K562 (cell line): Measurements from ENCODE around the gene RNF151. TPM values are rescaled to one million over a fixed set of nuclear protein-coding genes. Genes with fewer than 3 reads are reported as not detected.

ENCODE experiments used
- BACH1 ChIP-seq: fragments of 200-800 bp; sonication (Bioruptor generic); IDR thresholded peaks from 2 replicates; pipeline ENCODE4 v1.6.1; 2016; ENCODE audit warnings: missing genetic modification characterization, missing compliant biosample characterization
- FIP1L1 ChIP-seq: fragments of 200-400 bp; formaldehyde crosslinking; IDR thresholded peaks from 2 replicates; pipeline ENCODE4 v1.6.1; 2018; ENCODE audit warnings: mild to moderate bottlenecking, low read depth, low read length; ENCODE audit not compliant: poor library complexity, severe bottlenecking
- PRPF4 ChIP-seq: fragments of 200-400 bp; formaldehyde crosslinking; IDR thresholded peaks from one replicate; pipeline ENCODE4 v1.6.1; 2017; ENCODE audit warnings: low read length, low read depth, mild to moderate bottlenecking; ENCODE audit not compliant: insufficient read depth, poor library complexity, severe bottlenecking
- PURB ChIP-seq: sonication (generic); formaldehyde crosslinking; IDR thresholded peaks from 2 replicates; pipeline ENCODE4 v1.9.0; 2021; ENCODE audit warnings: low read depth, mild to moderate bottlenecking, missing genetic modification reagents
- RBM15 ChIP-seq: fragments of 200-400 bp; formaldehyde crosslinking; IDR thresholded peaks from 2 replicates; pipeline ENCODE4 v1.6.1; 2018; ENCODE audit warnings: mild to moderate bottlenecking, low read length, moderate library complexity; ENCODE audit not compliant: insufficient read depth
- RBM22 ChIP-seq: fragments of 200-400 bp; formaldehyde crosslinking; IDR thresholded peaks from 2 replicates; pipeline ENCODE4 v1.6.1; 2018; ENCODE audit warnings: low read length, low read depth; ENCODE audit not compliant: poor library complexity, severe bottlenecking
- SIX5 ChIP-seq, 2 experiments: IDR thresholded peaks; 2 replicates each; pipeline ENCODE4 v1.6.1; 2011; ENCODE audit warnings: low read length in 2 of 2, borderline replicate concordance in 1 of 2, low read depth in 1 of 2, mild to moderate bottlenecking in 1 of 2, moderate library complexity in 1 of 2; ENCODE audit not compliant: insufficient read depth in 1 of 2
- SREBF2 ChIP-seq: sonication (generic); formaldehyde crosslinking; IDR thresholded peaks from 2 replicates; pipeline ENCODE4 v1.4.0; 2020; ENCODE audit warnings: mild to moderate bottlenecking, missing genetic modification reagents
- TFAM ChIP-seq: fragments of 250-450 bp; sonication (Bioruptor Pico); conservative IDR thresholded peaks from 2 replicates; pipeline ENCODE4 v1.5.0; 2021; ENCODE audit warnings: mild to moderate bottlenecking, moderate library complexity
- ZC3H8 ChIP-seq: fragments of 450-650 bp; IDR thresholded peaks from 2 replicates; pipeline ENCODE4 v1.6.1; 2017
- ZNF79 ChIP-seq: fragments of 250-450 bp; sonication (Bioruptor Pico); IDR thresholded peaks from 2 replicates; pipeline ENCODE4 v1.4.0; 2020; ENCODE audit warnings: low read depth, mild to moderate bottlenecking, moderate library complexity
- polyA plus RNA-seq, 8 experiments: library from polyadenylated mRNA; depleted of rRNA in 4 of 8; stranded (reverse) in 5 of 8; unstranded in 3 of 8; fragments of >200 nt; fragmentation: Nextera tagmentation in 2 of 8; fragmentation: Illumina TruSeq in 1 of 8; extraction: Ambion mirVana in 2 of 8; extraction: Trizol in 1 of 8; gene quantifications; 2 replicates each; pipeline versions ENCODE4 v1.2.1 to v1.2.3, GENCODE V29; 2011 to 2014; ENCODE audit warnings: inconsistent platforms in 1 of 8, missing spikeins in 1 of 8
- total RNA-seq, 7 experiments: library from RNA; depleted of rRNA in 6 of 7; stranded (reverse); fragments of >200 nt in 6 of 7; fragmentation: Illumina TruSeq in 2 of 7; extraction: Trizol in 2 of 7; gene quantifications; 2 replicates each; pipeline versions ENCODE4 v1.2.1 to v1.2.3, GENCODE V29; 2011 to 2021; ENCODE audit warnings: low replicate concordance in 1 of 7
- TF ChIP-seq, protein P1 (sequence below), 3 experiments: fragments of 200-800 bp in 1 of 3; fragments of 250-450 bp in 1 of 3; fragments of 450-650 bp in 1 of 3; sonication (Bioruptor Pico) in 1 of 3; sonication (Bioruptor generic) in 1 of 3; formaldehyde crosslinking in 1 of 3; IDR thresholded peaks; 2 replicates each; pipeline versions ENCODE4 v1.6.1 to v1.8.0; 2016 to 2022; ENCODE audit warnings: mild to moderate bottlenecking in 2 of 3, missing genetic modification characterization in 2 of 3, missing compliant biosample characterization in 1 of 3, moderate library complexity in 1 of 3
- TF ChIP-seq, protein P2 (sequence below): fragments of 250-450 bp; sonication (Bioruptor Pico); IDR thresholded peaks from 2 replicates; pipeline ENCODE4 v1.5.0; 2020; ENCODE audit warnings: mild to moderate bottlenecking, borderline replicate concordance
- TF ChIP-seq, protein P3 (sequence below): IDR thresholded peaks from 3 replicates; pipeline ENCODE4 v1.6.1; 2011; ENCODE audit warnings: borderline replicate concordance, mild to moderate bottlenecking, moderate library complexity; ENCODE audit not compliant: insufficient read length; ENCODE audit errors: extremely low read depth
- TF ChIP-seq, protein P4 (sequence below): fragments of 450-650 bp; IDR thresholded peaks from 2 replicates; pipeline ENCODE4 v1.6.1; 2016

Gene RNF151
- total and polyA plus RNA-seq, 9 of the 15 experiments (the other 6 are each of a cell fraction or from before 2014, with no cell fraction given), result not detected

DNA sequence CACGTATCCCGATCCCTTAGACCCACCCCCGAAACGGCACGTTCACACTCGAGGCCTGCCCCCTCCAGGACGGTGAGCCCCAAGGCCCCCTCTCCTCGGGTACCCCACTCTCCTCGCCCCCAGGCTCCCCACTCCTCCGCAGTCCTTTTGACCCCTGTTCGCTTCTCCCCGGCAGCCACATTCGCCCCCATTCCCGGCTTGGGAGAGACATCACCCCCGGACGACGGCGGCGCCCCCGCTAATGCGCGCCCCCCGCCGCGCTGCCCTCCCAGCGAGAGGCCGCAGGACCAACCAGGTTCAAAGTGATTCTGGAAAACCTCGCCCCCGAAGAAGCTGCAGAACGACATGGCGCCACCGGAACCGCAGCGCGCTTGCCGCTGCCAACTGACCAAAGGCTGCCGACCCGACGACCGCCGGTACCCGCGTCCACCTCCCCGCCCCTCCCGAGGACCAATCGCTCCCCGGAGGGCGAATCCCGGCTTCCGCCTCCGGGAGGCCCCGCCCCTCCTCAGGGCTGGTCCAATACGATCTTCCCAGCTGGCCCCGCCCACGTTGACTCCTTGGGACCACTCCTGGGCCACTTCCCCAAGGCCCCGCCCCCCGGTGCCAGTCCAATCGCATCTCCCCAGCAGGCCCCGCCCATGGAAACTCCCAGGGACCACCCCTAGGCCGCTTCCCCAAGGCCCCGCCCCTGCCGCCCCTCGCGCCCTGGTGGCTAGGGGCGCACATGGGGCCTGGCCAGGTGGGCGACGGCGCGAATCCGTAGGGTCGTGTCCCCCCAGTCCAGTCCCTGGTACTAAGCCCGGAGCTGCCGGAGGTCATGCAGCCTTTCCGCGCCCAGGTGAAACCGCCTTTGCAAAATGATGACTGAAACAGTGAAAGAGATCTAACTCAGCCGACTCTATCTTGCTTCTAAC is 23.6 kb upstream of the RNF151 start, which contains the start of gene MSRB1 (continued):
- peak; percentile 24 for TF ChIP-seq FIP1L1
- no peak for TF ChIP-seq ZNF79
- TF ChIP-seq, protein P1, sequence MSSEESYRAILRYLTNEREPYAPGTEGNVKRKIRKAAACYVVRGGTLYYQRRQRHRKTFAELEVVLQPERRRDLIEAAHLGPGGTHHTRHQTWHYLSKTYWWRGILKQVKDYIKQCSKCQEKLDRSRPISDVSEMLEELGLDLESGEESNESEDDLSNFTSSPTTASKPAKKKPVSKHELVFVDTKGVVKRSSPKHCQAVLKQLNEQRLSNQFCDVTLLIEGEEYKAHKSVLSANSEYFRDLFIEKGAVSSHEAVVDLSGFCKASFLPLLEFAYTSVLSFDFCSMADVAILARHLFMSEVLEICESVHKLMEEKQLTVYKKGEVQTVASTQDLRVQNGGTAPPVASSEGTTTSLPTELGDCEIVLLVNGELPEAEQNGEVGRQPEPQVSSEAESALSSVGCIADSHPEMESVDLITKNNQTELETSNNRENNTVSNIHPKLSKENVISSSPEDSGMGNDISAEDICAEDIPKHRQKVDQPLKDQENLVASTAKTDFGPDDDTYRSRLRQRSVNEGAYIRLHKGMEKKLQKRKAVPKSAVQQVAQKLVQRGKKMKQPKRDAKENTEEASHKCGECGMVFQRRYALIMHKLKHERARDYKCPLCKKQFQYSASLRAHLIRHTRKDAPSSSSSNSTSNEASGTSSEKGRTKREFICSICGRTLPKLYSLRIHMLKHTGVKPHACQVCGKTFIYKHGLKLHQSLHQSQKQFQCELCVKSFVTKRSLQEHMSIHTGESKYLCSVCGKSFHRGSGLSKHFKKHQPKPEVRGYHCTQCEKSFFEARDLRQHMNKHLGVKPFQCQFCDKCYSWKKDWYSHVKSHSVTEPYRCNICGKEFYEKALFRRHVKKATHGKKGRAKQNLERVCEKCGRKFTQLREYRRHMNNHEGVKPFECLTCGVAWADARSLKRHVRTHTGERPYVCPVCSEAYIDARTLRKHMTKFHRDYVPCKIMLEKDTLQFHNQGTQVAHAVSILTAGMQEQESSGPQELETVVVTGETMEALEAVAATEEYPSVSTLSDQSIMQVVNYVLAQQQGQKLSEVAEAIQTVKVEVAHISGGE (CRISPR knock-in tag; IDR thresholded peaks at IDR 0.05), result no peak
- TF ChIP-seq, protein P2, sequence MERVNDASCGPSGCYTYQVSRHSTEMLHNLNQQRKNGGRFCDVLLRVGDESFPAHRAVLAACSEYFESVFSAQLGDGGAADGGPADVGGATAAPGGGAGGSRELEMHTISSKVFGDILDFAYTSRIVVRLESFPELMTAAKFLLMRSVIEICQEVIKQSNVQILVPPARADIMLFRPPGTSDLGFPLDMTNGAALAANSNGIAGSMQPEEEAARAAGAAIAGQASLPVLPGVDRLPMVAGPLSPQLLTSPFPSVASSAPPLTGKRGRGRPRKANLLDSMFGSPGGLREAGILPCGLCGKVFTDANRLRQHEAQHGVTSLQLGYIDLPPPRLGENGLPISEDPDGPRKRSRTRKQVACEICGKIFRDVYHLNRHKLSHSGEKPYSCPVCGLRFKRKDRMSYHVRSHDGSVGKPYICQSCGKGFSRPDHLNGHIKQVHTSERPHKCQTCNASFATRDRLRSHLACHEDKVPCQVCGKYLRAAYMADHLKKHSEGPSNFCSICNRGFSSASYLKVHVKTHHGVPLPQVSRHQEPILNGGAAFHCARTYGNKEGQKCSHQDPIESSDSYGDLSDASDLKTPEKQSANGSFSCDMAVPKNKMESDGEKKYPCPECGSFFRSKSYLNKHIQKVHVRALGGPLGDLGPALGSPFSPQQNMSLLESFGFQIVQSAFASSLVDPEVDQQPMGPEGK (CRISPR knock-in tag), result no peak
- no peak for TF ChIP-seq PURB
- TF ChIP-seq, protein P3, sequence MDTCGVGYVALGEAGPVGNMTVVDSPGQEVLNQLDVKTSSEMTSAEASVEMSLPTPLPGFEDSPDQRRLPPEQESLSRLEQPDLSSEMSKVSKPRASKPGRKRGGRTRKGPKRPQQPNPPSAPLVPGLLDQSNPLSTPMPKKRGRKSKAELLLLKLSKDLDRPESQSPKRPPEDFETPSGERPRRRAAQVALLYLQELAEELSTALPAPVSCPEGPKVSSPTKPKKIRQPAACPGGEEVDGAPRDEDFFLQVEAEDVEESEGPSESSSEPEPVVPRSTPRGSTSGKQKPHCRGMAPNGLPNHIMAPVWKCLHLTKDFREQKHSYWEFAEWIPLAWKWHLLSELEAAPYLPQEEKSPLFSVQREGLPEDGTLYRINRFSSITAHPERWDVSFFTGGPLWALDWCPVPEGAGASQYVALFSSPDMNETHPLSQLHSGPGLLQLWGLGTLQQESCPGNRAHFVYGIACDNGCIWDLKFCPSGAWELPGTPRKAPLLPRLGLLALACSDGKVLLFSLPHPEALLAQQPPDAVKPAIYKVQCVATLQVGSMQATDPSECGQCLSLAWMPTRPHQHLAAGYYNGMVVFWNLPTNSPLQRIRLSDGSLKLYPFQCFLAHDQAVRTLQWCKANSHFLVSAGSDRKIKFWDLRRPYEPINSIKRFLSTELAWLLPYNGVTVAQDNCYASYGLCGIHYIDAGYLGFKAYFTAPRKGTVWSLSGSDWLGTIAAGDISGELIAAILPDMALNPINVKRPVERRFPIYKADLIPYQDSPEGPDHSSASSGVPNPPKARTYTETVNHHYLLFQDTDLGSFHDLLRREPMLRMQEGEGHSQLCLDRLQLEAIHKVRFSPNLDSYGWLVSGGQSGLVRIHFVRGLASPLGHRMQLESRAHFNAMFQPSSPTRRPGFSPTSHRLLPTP, result no peak
- TF ChIP-seq TFAM, result no peak
- no peak for TF ChIP-seq SREBF2 (CRISPR knock-in tag)
- TF ChIP-seq ZC3H8, result no peak
- no peak for TF ChIP-seq SIX5 (IDR thresholded peaks at IDR 0.05; ENCODE audit: borderline replicate concordance in 1 of 2, insufficient read depth in 1 of 2, low read depth in 1 of 2, low read length in 2 of 2)
- TF ChIP-seq RBM22, result no peak
- no peak for TF ChIP-seq RBM15
- TF ChIP-seq, protein P4, sequence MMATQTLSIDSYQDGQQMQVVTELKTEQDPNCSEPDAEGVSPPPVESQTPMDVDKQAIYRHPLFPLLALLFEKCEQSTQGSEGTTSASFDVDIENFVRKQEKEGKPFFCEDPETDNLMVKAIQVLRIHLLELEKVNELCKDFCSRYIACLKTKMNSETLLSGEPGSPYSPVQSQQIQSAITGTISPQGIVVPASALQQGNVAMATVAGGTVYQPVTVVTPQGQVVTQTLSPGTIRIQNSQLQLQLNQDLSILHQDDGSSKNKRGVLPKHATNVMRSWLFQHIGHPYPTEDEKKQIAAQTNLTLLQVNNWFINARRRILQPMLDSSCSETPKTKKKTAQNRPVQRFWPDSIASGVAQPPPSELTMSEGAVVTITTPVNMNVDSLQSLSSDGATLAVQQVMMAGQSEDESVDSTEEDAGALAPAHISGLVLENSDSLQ, result peak; percentile 43; the same call in 1 of the 2 replicates
- TF ChIP-seq BACH1, result no peak
- no peak for TF ChIP-seq PRPF4
